ENCODE measurements around the gene SCAMP3. TPM values are rescaled to one million over a fixed set of nuclear protein-coding genes. Genes with fewer than 3 reads are reported as not detected.

SCAMP3 gene
- total and polyA plus RNA-seq, 10 of the 15 experiments (the other 5 are each of a cell fraction or from before 2014, with no cell fraction given): 17.2 to 133 (median 87.3) TPM

DNA sequence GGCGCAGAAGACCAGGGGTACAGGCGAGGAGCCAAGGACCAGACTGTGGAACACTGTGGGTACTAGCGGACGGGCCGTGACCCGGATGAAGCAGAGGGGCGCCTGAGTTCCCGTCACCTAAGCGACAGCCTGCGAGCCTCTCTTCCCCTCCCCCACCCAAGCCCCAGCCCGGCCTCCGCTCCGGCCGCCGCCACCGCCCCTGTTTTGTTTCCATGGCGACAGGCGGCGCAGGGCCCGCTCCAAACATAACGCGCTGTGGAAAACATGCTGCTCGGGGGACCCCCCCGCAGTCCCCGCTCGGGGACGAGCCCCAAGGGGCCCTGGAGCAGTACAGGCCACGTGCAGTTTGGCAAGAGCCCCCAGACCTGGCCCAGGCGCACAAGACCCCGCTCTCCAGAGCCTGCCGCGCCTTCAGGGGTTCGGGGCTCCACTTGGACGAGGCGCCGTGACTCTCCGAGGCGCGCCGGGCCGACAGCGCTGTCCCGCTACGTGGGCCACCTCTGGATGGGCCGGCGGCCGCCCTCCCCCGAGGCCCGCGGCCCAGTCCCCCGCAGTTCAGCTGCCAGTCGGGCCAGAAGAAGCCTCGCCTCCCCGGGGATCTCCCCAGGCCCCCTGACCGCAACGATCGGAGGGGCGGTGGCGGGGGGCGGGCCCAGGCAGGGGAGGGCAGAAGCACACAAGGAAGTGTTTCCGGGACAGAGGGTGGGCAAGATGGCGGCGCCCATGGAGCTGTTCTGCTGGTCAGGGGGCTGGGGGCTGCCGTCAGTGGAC lies 53.4 kb downstream of the SCAMP3 start, which contains the start of gene MTX1 (continued):
- TF ChIP-seq JUNB (IDR thresholded peaks at IDR 0.05): no peak
- no peak for TF ChIP-seq EZH2 (IDR thresholded peaks at IDR 0.05; ENCODE audit: borderline replicate concordance, control insufficient read depth, low read depth, low read length)
- TF ChIP-seq SUPT20H (IDR thresholded peaks at IDR 0.05; ENCODE audit: borderline replicate concordance, control insufficient read depth, low read depth, low read length): no peak
- TF ChIP-seq, protein P1, sequence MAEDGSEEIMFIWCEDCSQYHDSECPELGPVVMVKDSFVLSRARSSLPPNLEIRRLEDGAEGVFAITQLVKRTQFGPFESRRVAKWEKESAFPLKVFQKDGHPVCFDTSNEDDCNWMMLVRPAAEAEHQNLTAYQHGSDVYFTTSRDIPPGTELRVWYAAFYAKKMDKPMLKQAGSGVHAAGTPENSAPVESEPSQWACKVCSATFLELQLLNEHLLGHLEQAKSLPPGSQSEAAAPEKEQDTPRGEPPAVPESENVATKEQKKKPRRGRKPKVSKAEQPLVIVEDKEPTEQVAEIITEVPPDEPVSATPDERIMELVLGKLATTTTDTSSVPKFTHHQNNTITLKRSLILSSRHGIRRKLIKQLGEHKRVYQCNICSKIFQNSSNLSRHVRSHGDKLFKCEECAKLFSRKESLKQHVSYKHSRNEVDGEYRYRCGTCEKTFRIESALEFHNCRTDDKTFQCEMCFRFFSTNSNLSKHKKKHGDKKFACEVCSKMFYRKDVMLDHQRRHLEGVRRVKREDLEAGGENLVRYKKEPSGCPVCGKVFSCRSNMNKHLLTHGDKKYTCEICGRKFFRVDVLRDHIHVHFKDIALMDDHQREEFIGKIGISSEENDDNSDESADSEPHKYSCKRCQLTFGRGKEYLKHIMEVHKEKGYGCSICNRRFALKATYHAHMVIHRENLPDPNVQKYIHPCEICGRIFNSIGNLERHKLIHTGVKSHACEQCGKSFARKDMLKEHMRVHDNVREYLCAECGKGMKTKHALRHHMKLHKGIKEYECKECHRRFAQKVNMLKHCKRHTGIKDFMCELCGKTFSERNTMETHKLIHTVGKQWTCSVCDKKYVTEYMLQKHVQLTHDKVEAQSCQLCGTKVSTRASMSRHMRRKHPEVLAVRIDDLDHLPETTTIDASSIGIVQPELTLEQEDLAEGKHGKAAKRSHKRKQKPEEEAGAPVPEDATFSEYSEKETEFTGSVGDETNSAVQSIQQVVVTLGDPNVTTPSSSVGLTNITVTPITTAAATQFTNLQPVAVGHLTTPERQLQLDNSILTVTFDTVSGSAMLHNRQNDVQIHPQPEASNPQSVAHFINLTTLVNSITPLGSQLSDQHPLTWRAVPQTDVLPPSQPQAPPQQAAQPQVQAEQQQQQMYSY (CRISPR knock-in tag; IDR thresholded peaks at IDR 0.05): no peak
- TF ChIP-seq, protein P2, sequence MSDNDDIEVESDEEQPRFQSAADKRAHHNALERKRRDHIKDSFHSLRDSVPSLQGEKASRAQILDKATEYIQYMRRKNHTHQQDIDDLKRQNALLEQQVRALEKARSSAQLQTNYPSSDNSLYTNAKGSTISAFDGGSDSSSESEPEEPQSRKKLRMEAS (IDR thresholded peaks at IDR 0.05; ENCODE audit: low read depth, low read length): 0 out of 2 replicates have a peak, but pooled peaks have one; percentile 17
- TF ChIP-seq TAF1 (IDR thresholded peaks at IDR 0.05; ENCODE audit: borderline replicate concordance, low read depth, low read length): 0 out of 2 replicates have a peak, but pooled peaks have one; percentile 10
- 0 out of 2 replicates have a peak, but pooled peaks have one; percentile 26 for TF ChIP-seq TARDBP (IDR thresholded peaks at IDR 0.05; ENCODE audit: borderline replicate concordance)
- no peak for TF ChIP-seq RB1 (IDR thresholded peaks at IDR 0.05; ENCODE audit: borderline replicate concordance)
- peak; percentile 17; the same call in 1 of the 2 replicates for TF ChIP-seq FOXK2 (IDR thresholded peaks at IDR 0.05)
- no peak for TF ChIP-seq RAD51 (IDR thresholded peaks at IDR 0.05)
- no peak for TF ChIP-seq ZNF384 (IDR thresholded peaks at IDR 0.05; ENCODE audit: borderline replicate concordance, low read depth, low read length)
- TF ChIP-seq RCOR1 (conservative IDR thresholded peaks at IDR 0.05; ENCODE audit: low read depth, low read length): no peak
- no peak for TF ChIP-seq KDM1A (IDR thresholded peaks at IDR 0.05; ENCODE audit: borderline replicate concordance)
- TF ChIP-seq, protein P3, sequence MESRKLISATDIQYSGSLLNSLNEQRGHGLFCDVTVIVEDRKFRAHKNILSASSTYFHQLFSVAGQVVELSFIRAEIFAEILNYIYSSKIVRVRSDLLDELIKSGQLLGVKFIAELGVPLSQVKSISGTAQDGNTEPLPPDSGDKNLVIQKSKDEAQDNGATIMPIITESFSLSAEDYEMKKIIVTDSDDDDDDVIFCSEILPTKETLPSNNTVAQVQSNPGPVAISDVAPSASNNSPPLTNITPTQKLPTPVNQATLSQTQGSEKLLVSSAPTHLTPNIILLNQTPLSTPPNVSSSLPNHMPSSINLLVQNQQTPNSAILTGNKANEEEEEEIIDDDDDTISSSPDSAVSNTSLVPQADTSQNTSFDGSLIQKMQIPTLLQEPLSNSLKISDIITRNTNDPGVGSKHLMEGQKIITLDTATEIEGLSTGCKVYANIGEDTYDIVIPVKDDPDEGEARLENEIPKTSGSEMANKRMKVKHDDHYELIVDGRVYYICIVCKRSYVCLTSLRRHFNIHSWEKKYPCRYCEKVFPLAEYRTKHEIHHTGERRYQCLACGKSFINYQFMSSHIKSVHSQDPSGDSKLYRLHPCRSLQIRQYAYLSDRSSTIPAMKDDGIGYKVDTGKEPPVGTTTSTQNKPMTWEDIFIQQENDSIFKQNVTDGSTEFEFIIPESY (IDR thresholded peaks at IDR 0.05): no peak
- peak; percentile 83 for TF ChIP-seq HDGF (IDR thresholded peaks at IDR 0.05)
- no peak for TF ChIP-seq NRF1 (conservative IDR thresholded peaks at IDR 0.05; ENCODE audit: low read depth, low read length)
- TF ChIP-seq, protein P4, sequence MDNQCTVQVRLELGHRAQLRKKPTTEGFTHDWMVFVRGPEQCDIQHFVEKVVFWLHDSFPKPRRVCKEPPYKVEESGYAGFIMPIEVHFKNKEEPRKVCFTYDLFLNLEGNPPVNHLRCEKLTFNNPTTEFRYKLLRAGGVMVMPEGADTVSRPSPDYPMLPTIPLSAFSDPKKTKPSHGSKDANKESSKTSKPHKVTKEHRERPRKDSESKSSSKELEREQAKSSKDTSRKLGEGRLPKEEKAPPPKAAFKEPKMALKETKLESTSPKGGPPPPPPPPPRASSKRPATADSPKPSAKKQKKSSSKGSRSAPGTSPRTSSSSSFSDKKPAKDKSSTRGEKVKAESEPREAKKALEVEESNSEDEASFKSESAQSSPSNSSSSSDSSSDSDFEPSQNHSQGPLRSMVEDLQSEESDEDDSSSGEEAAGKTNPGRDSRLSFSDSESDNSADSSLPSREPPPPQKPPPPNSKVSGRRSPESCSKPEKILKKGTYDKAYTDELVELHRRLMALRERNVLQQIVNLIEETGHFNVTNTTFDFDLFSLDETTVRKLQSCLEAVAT (IDR thresholded peaks at IDR 0.05): no peak
- peak; percentile 67; the same call in 1 of the 2 replicates for TF ChIP-seq CHD2 (IDR thresholded peaks at IDR 0.05; ENCODE audit: borderline replicate concordance, low read depth, low read length)
- peak in 1 of 2 experiments; percentile 58; a peak in 1 of 4 replicates for TF ChIP-seq EP300 (IDR thresholded peaks at IDR 0.05; ENCODE audit: borderline replicate concordance in 1 of 2, control insufficient read depth in 1 of 2, low read depth in 2 of 2, low read length in 2 of 2)
- TF ChIP-seq ZNF274 (IDR thresholded peaks at IDR 0.05; ENCODE audit: insufficient read depth, insufficient read length): no peak
- no peak for TF ChIP-seq ASH2L (IDR thresholded peaks at IDR 0.05; ENCODE audit: borderline replicate concordance, low read depth)
- TF ChIP-seq NBN (IDR thresholded peaks at IDR 0.05): no peak; the same call in none of the 2 replicates
- no peak for TF ChIP-seq RFX5 (IDR thresholded peaks at IDR 0.05; ENCODE audit: low read depth, low read length)

All from GM12878 (cell line).